ENCODE data around the gene TMIE. TPM values are rescaled to one million over a fixed set of nuclear protein-coding genes. Genes with fewer than 3 reads are reported as not detected.

The TMIE gene
- total RNA-seq, 4 donors from 2014 or later: not detected

DNA sequence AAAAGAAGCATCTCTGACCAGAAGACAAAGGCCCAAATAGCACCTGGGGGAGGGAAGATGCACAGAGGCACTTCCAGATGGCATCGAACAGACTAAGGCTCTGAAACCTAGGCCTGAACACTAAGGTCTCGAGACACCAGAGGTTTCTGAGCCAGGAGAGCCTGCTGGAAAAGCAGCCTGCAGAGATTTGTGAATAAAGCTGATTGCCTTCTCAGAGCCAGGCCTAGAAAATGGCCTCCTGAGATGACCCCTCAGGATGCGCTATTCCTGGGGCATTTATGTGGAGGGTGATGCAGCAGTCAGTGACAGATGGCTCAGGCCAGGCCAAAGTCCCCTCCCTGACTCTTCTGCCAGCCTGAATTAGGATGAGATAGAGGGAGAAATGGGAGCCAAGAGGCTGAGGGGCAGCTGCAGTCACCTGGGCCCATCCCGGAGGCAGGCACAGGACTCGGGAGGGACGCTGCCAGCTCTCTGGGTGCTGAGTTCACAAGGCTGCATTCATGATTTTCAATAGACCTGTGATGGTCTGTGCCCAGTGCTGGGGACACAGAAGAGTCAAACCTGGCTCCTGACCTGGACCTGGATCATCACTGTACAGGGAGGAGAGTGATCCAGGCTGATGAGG lies 9.6 kb downstream of the TMIE start:
- DNase-seq: no peak
- no peak overlapping the region for H3K4me3 ChIP-seq
- no peaks in the 10 kb centered on the region for H3K27me3 ChIP-seq
- no peak overlapping the region for H3K27ac ChIP-seq
- no peaks in the 10 kb centered on the region for H3K9me3 ChIP-seq
- in situ Hi-C loops (cut with MboI; ENCODE audit: low pct_ligation_motif_present in 1 of 4, low pct_unique_long_range_greater_than_20kb in 1 of 4, low sequenced_read_pairs in 3 of 4): loop anchor here (5.0 to 25.0 kb wide), 7 partner anchors 152 to 652 kb away; partner anchors contain the start of gene MYL3 (in 1 of the 4)
- no peaks in the 10 kb centered on the region for H3K36me3 ChIP-seq
- 89% methylated on average over 6 of the region's 6 CpGs; no CpG with 5 or more reads in 1 of the 2 donors for WGBS, 2 donors (ENCODE audit: low coverage in 1 of 2)
- H3K4me1 ChIP-seq: no peaks in the 10 kb centered on the region
- intact Hi-C loops (cut with DNase I; ENCODE audit: low total_unique reads): no loop called here
- TF ChIP-seq POLR2AphosphoS5 (IDR thresholded peaks at IDR 0.05) (no peak), EP300 (IDR thresholded peaks at IDR 0.05; ENCODE audit: low read depth) (no peak)

DNA sequence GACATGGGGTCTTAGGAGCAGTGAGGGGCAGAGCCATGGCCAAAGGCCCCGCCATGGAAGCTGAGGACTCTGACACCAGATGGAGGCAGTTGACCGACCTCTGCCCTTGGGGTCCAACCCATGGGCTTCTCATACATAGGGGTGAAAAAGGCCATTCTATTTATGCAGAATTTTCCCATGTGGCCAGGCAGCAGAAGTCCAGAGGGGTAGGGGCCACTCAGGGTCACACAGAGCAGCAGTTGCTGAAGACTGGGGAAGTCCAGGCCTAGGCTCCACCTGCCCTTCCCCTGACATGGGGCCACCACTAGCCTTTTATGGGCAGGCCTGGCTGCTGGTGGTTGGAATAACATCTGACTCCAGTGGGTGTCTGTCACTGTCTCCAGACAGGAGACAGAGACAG lies 10.1 kb downstream of the TMIE start:
- intact Hi-C loops (cut with DNase I; ENCODE audit: low total_unique reads): no loop called here
- no peak overlapping the region for H3K27ac ChIP-seq
- DNase-seq: no peak
- no peaks in the 10 kb centered on the region for H3K27me3 ChIP-seq
- in situ Hi-C loops (cut with MboI; ENCODE audit: low pct_ligation_motif_present in 1 of 4, low pct_unique_long_range_greater_than_20kb in 1 of 4, low sequenced_read_pairs in 3 of 4): loop anchor here (5.0 to 25.0 kb wide), 7 partner anchors 151 to 651 kb away; partner anchors contain the start of gene MYL3 (in 1 of the 4)
- H3K4me1 ChIP-seq: no peaks in the 10 kb centered on the region
- H3K36me3 ChIP-seq: no peaks in the 10 kb centered on the region
- no peaks in the 10 kb centered on the region for H3K9me3 ChIP-seq
- no peak overlapping the region for H3K4me3 ChIP-seq
- WGBS, 2 donors (ENCODE audit: low coverage in 1 of 2): 92 to 100% methylated on average over 1 to 2 of the region's 2 CpGs
- TF ChIP-seq EP300 (IDR thresholded peaks at IDR 0.05; ENCODE audit: low read depth) (no peak), POLR2A (IDR thresholded peaks at IDR 0.05) (no peak), POLR2AphosphoS5 (IDR thresholded peaks at IDR 0.05) (no peak)
- TF ChIP-seq, protein P1, sequence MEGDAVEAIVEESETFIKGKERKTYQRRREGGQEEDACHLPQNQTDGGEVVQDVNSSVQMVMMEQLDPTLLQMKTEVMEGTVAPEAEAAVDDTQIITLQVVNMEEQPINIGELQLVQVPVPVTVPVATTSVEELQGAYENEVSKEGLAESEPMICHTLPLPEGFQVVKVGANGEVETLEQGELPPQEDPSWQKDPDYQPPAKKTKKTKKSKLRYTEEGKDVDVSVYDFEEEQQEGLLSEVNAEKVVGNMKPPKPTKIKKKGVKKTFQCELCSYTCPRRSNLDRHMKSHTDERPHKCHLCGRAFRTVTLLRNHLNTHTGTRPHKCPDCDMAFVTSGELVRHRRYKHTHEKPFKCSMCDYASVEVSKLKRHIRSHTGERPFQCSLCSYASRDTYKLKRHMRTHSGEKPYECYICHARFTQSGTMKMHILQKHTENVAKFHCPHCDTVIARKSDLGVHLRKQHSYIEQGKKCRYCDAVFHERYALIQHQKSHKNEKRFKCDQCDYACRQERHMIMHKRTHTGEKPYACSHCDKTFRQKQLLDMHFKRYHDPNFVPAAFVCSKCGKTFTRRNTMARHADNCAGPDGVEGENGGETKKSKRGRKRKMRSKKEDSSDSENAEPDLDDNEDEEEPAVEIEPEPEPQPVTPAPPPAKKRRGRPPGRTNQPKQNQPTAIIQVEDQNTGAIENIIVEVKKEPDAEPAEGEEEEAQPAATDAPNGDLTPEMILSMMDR (IDR thresholded peaks at IDR 0.05): no peak

DNA sequence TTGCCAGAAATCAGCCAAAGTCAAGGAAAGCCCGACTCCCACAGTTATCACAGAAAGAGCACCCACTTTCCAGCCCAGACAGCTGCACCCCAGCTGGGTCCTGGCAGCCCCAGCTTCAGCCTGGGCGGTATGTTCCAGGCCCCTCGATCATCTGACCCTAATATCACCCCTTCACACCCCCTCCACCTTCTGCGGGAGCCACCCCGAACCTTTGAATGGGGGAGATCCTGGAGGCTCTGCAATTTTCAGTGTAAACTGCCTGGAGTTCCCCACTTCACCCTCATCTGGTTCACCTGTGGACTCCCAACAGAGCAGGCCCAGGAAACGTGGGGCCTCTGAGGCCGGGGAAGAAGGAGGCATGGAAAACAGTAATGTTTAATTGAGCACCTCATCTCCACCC lies 10.6 kb downstream of the TMIE start:
- Histone ChIP-seq H3K27me3 (no peaks in the 10 kb centered on the region), H3K36me3 (no peaks in the 10 kb centered on the region), H3K4me3 (no peak overlapping the region), H3K9me3 (no peaks in the 10 kb centered on the region), H3K4me1 (no peaks in the 10 kb centered on the region), H3K27ac (no peak overlapping the region)
- no peak for TF ChIP-seq POLR2AphosphoS5 (IDR thresholded peaks at IDR 0.05)
- TF ChIP-seq, protein P1 (IDR thresholded peaks at IDR 0.05): no peak
- no peak for DNase-seq
- in situ Hi-C loops (cut with MboI; ENCODE audit: low pct_ligation_motif_present in 1 of 4, low pct_unique_long_range_greater_than_20kb in 1 of 4, low sequenced_read_pairs in 3 of 4): loop anchor here (5.0 to 25.0 kb wide), 7 partner anchors 151 to 651 kb away; partner anchors contain the start of gene MYL3 (in 1 of the 4)
- WGBS, 2 donors (ENCODE audit: low coverage in 1 of 2): 72 to 88% methylated on average over 2 to 7 of the region's 7 CpGs
- intact Hi-C loops (cut with DNase I; ENCODE audit: low total_unique reads): no loop called here

DNA sequence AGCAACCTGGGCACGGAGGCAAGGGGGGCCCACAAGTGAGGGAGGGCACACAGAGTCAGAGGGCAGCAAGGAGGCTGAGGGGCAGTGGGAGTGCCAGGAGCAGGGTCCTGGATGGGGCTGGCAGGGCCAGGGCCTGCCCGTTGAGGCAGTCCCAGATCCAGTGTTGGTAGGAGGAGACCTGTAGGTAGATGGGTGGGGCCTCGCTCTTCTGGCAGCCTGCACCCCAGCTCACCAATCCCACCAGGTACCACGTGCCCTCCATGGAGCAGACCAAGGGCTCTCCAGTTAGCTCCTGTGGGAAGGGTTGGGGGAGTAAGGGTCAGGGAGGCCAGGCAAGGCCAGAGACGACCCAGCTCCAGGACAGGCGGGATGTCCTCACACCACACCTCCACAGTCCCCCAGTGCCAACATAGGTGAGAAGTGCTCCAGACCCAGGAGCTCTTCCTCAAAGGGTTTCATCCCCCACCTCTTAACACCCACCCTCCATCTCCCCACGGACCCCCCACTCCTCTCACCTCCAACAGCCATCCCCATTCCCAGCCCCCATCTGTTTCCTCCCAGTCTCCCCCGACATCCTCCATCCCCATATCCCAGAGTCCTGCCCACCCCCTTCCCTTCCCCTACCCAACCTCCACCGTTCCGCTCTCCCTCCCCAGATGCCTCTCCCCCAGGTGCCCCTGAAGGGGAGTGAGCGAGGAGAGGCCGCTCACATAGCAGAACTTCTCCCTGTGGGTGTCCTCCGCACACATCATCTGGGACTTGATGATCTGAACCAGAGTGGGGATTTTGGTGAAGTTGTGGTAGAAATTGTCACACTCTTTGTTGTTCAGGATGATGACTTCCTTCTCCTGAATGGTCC lies 11.2 kb downstream of the TMIE start:
- WGBS, 2 donors (ENCODE audit: low coverage in 1 of 2): 83 to 87% methylated on average over 3 to 13 of the region's 13 CpGs
- TF ChIP-seq POLR2A (IDR thresholded peaks at IDR 0.05): no peak
- TF ChIP-seq EP300 (IDR thresholded peaks at IDR 0.05; ENCODE audit: low read depth): no peak
- TF ChIP-seq, protein P1 (IDR thresholded peaks at IDR 0.05): no peak
- TF ChIP-seq POLR2AphosphoS5 (IDR thresholded peaks at IDR 0.05): no peak
- no peak overlapping the region for H3K4me3 ChIP-seq
- no peak overlapping the region for H3K27ac ChIP-seq
- DNase-seq: peak; percentile 3
- no peaks in the 10 kb centered on the region for H3K36me3 ChIP-seq
- intact Hi-C loops (cut with DNase I; ENCODE audit: low total_unique reads) (no loop called here), in situ Hi-C loops (cut with MboI; ENCODE audit: low pct_ligation_motif_present in 1 of 4, low pct_unique_long_range_greater_than_20kb in 1 of 4, low sequenced_read_pairs in 3 of 4) (loop anchor here (5.0 to 25.0 kb wide), 7 partner anchors 150 to 650 kb away; partner anchors contain the start of gene MYL3 (in 1 of the 4))
- no peaks in the 10 kb centered on the region for H3K4me1 ChIP-seq
- H3K9me3 ChIP-seq: no peaks in the 10 kb centered on the region
- peaks cover 5% of the 10 kb centered on the region for H3K27me3 ChIP-seq
